Myocyte (in vitro differentiated cells): ENCODE measurements around the gene NDUFS7. TPM values are rescaled to one million over a fixed set of nuclear protein-coding genes. Genes with fewer than 3 reads are reported as not detected.

Experiments
- total RNA-seq: library from RNA; depleted of rRNA; stranded (reverse); fragments of >200 nt; gene quantifications from 2 replicates; pipeline ENCODE4 v1.2.3, GENCODE V29; 2014

The NDUFS7 gene
- total RNA-seq, 1 donor from 2014 or later, result 104 TPM

Other genes starting within 250 kb of the NDUFS7 start
- gene SBNO2, start 209.6 kb upstream of the NDUFS7 start, total RNA-seq, result 23.3 and 25.0 TPM in 2 replicates
- 86.3 and 94.9 TPM in 2 replicates for gene STK11, start 178.1 kb upstream of the NDUFS7 start, total RNA-seq
- 4.0 and 4.8 TPM in 2 replicates for gene CBARP, start 145.9 kb upstream of the NDUFS7 start, total RNA-seq
- gene ATP5F1D, start 142.2 kb upstream of the NDUFS7 start, total RNA-seq, result 46.5 and 61.9 TPM in 2 replicates
- 17.2 and 30.6 TPM in 2 replicates for gene MIDN, start 135.3 kb upstream of the NDUFS7 start, total RNA-seq
- gene CIRBP, start 114.6 kb upstream of the NDUFS7 start, total RNA-seq, result 441 and 497 TPM in 2 replicates
- 33.8 and 55.3 TPM in 2 replicates for gene FAM174C, start 108.4 kb upstream of the NDUFS7 start, total RNA-seq
- gene EFNA2, start 98.0 kb upstream of the NDUFS7 start, total RNA-seq, result not detected in 2 replicates
- gene GAMT, start 17.6 kb downstream of the NDUFS7 start, total RNA-seq, result 147 and 191 TPM in 2 replicates
- gene DAZAP1, start 23.7 kb downstream of the NDUFS7 start, total RNA-seq, result 48.2 and 61.5 TPM in 2 replicates
- gene RPS15, start 54.5 kb downstream of the NDUFS7 start, total RNA-seq, result 1,600 and 2,923 TPM in 2 replicates
- gene APC2, start 66.2 kb downstream of the NDUFS7 start, total RNA-seq, result 0.53 and 1.9 TPM in 2 replicates
- 37.6 and 53.1 TPM in 2 replicates for gene C19orf25, start 95.3 kb downstream of the NDUFS7 start, total RNA-seq
- 7.1 and 8.5 TPM in 2 replicates for gene PCSK4, start 106.4 kb downstream of the NDUFS7 start, total RNA-seq
- 4.3 and 7.4 TPM in 2 replicates for gene REEP6, start 107.3 kb downstream of the NDUFS7 start, total RNA-seq
- 9.7 and 9.8 TPM in 2 replicates for gene ADAMTSL5, start 129.1 kb downstream of the NDUFS7 start, total RNA-seq
- not detected in 2 replicates for gene PLK5, start 140.2 kb downstream of the NDUFS7 start, total RNA-seq
- 44.0 and 45.3 TPM in 2 replicates for gene MEX3D, start 184.4 kb downstream of the NDUFS7 start, total RNA-seq
- gene MBD3, start 209.0 kb downstream of the NDUFS7 start, total RNA-seq, result 186 and 193 TPM in 2 replicates
- gene UQCR11, start 221.6 kb downstream of the NDUFS7 start, total RNA-seq, result 70.9 and 73.3 TPM in 2 replicates